Body of pancreas (tissue), 4 donors: ENCODE data around the gene STPG1.

Experiments
- POLR2A ChIP-seq, 3 donors: fragments of 450-650 bp; IDR thresholded peaks; one replicate each; pipeline ENCODE4 v1.6.1; 2016; ENCODE audit warnings: antibody characterized with exemption in 3 of 3, mild to moderate bottlenecking in 2 of 3
- TF ChIP-seq, protein P1 (sequence below), 7 experiments: fragments of 450-650 bp in 4 of 7; fragments of 200-600 bp in 3 of 7; sonication (generic) in 3 of 7; IDR thresholded peaks; one replicate each; pipeline ENCODE4 v1.5.1; 2016 to 2019; ENCODE audit warnings: antibody characterized with exemption in 7 of 7

GRCh38 chr1:24454673-24455072 is 41.1 kb upstream of the STPG1 start:
- no peak for TF ChIP-seq POLR2A (IDR thresholded peaks at IDR 0.05)
- TF ChIP-seq, protein P1, sequence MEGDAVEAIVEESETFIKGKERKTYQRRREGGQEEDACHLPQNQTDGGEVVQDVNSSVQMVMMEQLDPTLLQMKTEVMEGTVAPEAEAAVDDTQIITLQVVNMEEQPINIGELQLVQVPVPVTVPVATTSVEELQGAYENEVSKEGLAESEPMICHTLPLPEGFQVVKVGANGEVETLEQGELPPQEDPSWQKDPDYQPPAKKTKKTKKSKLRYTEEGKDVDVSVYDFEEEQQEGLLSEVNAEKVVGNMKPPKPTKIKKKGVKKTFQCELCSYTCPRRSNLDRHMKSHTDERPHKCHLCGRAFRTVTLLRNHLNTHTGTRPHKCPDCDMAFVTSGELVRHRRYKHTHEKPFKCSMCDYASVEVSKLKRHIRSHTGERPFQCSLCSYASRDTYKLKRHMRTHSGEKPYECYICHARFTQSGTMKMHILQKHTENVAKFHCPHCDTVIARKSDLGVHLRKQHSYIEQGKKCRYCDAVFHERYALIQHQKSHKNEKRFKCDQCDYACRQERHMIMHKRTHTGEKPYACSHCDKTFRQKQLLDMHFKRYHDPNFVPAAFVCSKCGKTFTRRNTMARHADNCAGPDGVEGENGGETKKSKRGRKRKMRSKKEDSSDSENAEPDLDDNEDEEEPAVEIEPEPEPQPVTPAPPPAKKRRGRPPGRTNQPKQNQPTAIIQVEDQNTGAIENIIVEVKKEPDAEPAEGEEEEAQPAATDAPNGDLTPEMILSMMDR (IDR thresholded peaks at IDR 0.05), result no peak
